Measurements from ENCODE around the gene M1AP. TPM values are rescaled to one million over a fixed set of nuclear protein-coding genes. Genes with fewer than 3 reads are reported as not detected.
"Not testable (repeated sequence)": the region's sequence is repeated elsewhere in the genome, so short reads cannot be mapped to it uniquely, and the experiment has no call there.

The M1AP gene
- total RNA-seq, 1 donor from 2014 or later, result 0.41 TPM

DNA sequence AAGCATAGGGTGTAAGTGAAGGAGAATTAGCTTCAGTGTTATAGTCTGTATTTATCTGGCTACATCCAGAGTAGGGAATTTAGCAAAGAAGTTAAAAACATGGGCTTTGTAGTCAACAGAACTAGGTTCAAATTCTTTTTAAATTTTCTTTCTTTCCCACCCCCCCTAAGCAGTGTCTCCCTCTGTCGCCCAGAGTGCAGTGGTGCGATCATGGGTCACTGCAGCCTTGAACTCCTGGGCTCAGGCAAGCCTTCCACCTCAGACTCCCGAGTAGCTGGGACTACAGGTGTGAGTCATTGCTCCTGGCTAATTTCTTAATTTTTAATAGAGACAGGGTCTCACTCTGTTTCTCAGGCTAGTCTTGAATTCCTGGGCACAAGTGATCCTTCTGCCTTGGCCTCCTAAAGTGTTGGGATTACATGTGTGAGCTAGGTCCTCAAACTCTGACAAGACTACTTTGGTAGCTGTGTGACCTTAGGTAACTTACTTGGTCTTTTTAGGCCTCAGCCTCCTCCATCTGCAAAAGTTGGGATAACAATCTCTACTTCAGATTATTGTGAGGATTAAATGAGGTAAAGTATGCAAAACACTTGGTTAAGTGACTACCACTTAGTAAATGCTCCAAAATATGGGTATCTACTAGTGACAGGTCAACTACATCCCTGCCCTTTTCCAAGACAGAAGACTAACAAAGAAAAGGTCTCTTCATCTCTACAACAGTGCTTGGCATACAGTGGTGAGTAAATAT lies 75.8 kb downstream of the M1AP start:
- no peak for DNase-seq (ENCODE audit: low spot score in 2 of 2)
- no peak for FAIRE-seq

DNA sequence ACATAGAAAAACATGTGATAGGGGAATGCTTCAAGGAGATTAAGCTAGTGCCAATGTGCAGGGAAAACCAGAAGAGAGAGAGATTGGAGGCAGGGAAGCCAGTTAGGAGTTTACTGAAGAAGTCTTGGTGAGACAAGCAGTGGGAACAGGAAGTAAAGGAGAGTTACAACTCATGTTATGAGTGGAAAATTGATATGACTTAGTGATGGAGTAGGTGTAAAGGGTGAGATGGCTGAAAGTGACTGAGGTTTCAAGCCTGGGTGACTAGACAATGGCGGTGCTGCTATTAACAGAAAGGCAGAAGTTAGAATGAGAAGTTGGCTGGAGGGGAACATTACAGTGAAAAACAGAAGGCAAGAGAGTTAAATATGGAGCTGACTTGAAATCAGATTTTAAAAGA lies 77.1 kb downstream of the M1AP start:
- FAIRE-seq (no peak), DNase-seq (ENCODE audit: low spot score in 2 of 2) (no peak)

DNA sequence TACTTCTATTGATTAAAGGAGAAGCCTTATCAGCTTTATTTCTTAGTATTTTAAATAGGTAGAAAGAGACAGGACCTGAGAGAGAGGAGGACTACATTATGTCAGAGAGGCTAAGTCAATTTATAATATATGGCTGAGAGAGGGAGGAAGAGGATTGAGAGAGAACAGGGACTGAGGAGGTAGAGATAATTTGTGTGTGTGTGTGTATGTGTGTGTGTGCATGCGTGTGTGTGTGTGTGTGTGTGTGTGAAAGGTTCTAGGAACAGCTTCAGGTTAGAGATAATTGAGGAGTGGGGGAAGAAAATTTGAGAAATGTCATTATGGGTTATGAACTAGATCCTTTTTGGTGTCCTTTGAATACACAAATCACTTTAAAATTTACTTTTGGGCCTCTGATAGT lies 78.4 kb downstream of the M1AP start:
- DNase-seq (ENCODE audit: low spot score in 2 of 2) (no peak), FAIRE-seq (no peak)

DNA sequence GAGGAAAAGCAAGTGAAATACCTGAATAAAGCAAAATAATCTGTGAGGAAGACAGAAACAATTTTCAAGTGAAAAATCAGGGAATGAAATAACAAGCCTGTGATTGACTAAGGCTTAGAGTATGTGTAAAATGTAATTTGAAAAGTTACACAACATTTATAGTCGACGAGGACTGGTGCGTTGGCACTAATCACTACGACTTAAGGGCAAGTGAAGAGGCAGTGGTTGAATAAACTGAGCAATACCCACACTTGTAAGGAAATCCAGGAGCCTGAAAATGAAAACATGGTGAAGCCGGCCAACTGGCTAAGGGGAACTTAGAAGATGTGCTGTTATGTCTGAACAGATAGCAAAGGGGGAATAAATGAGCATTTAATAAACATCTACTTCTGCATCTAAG lies 80.2 kb downstream of the M1AP start:
- FAIRE-seq (no peak), DNase-seq (ENCODE audit: low spot score in 2 of 2) (no peak)

DNA sequence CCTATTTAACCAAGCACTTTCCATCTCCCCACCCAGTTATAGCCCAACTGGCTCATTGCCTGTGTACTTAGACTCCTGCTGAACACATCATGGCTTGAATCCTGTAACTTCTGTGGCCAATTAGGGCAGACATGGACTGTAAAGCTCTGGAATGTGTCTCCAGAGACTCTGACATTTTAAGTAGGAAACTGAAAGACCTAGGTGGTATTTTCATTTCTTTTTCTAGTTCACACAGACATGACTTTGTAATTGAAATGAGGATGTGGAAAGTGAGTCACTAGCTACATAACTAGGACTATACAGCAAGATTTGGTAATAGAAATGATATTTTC lies 81.4 kb downstream of the M1AP start:
- DNase-seq (ENCODE audit: low spot score in 2 of 2), result no peak
- no peak for FAIRE-seq

DNA sequence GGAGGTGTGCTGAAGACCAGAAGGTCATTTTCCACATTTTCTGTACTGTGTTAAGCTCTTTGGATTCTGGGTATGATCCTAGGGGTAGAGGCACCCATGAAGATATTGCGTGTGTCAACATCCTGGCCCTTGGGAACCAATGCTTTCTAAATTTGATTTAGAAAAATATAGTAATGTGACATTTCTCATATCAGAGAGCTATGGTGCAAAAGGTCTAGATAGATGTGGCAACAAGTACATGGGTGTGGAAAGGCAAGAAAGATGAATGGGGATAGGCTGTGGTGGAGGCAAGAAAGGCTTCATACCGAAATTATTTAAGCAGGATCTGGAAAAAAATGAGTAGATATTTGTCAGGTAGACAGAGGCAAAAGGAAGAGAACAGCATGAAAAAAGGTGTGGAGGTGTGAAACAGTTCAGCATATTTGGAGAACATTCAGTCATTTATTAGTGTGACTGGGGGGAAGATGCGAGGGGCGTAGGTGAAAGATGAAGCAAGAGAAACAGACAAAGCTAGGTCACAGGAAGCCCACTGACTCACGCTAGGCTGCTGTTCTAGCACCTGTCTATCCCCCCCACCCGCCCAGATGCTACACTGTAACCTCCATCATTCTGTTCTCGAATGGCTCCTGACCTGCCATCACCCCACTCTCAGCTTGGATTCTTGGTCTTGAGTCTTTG lies 81.9 kb downstream of the M1AP start:
- DNase-seq (ENCODE audit: low spot score in 2 of 2) (no peak), FAIRE-seq (no peak)

DNA sequence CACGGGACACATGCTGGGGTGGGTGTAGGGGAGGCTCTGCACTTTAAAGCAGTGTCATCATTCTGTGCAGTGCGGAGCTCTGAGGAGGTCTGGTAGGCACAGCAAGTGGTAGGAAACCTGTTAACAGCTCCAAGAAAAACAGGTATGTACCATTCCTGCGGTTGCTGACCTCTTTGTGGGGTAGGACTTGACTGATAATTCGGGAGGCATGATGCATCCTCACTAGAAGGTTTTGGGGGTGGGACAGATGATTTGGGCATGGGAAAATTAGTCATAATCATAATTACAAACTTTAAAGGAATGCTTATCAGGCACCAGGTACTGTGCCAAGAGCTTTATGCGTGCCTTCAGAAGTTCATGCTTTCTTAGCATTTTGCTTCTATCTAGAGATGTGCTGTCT lies 83.9 kb downstream of the M1AP start:
- no peak for DNase-seq (ENCODE audit: low spot score in 2 of 2)
- FAIRE-seq, result no peak

DNA sequence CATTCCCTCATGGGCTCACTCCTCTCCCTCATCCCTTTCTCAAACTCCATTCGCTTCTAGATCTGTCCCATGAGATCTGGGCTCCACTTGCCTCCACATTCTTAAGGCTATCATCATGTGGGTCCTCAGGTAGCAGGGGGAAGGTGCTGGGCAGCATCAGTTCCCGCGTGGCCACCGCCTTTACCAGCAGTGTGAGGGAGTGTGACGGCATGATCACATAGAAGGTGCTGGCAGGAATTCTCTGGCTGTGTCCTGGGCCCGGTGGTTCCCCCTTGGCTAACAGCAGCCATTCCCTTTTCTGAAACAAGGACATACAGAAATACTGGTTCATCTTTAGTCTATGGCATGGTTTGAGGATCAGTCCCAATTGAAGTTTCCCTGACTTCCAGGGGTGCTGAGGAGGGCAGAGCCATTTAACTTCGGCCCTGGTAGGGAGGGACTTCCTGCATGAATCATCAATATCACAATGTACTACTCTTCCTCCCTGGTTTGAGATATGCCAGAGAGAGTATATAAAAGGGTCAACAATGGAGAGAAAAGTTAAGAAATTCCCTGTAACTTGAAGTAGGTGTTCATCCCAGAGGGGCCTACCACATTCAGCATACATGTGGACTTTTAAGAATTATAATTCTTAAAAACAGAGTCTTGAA lies 85.9 kb downstream of the M1AP start:
- no peak for DNase-seq (ENCODE audit: low spot score in 2 of 2)
- FAIRE-seq, result no peak

DNA sequence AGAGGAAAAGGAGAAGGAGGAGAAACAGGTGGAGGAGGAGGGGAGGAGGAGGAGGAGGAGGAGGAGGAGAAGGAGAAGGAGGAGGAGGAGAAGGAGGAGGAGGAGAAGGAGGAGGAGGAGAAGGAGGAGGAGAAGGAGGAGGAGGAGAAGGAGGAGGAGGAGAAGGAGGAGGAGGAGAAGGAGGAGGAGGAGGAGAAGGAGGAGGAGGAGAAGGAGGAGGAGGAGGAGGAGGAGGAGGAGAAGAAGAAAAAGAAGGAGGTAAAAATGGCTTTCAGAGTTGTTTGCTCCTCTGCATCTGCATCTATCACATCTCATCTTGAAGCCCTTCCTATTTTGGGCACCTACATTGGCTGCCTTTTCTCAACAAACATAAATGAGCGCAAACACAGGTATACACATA lies 87.1 kb downstream of the M1AP start:
- FAIRE-seq; DNase-seq (ENCODE audit: low spot score in 2 of 2): not testable (repeated sequence)

DNA sequence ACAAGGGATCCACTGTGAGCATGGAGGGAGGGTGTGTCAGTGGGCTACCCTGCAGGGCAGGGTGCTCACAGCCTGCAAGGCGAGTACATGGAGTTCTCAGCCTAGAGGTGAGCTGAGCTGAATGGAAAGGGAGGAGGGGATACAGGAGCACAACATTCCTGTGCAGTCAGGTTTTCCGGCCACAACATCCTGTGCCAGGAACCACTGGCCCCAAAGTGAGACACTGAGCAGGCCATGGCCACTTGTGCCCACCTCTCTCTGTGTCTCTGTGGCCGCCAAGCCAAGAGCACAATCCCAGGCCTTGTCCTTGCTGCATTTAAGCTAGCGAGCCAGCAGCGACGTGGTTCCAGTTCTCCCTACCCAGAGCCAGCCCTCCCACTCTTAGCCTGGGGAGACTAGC lies 87.5 kb downstream of the M1AP start:
- DNase-seq (ENCODE audit: low spot score in 2 of 2), result no peak
- no peak for FAIRE-seq

DNA sequence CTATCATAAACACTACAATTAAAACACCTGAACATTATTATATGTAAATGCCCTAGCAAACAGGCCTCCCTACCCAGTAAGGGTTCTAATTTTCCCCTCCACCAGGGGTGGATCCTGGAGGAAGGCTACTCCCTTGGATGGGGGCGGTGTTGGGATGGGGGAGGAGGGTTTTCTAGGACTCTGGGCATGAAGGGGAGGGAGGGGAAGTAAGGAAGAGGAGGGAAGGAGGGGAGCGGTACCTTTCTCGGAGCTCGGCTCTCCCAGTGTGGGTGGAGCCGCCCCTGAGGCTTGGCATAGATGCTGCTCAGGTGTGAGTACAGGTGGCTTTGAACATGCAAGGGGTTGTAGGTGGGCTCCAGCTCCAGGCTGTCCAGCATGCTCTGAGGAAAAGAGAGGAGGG lies 88.2 kb downstream of the M1AP start:
- DNase-seq (ENCODE audit: low spot score in 2 of 2) (no peak), FAIRE-seq (no peak)

DNA sequence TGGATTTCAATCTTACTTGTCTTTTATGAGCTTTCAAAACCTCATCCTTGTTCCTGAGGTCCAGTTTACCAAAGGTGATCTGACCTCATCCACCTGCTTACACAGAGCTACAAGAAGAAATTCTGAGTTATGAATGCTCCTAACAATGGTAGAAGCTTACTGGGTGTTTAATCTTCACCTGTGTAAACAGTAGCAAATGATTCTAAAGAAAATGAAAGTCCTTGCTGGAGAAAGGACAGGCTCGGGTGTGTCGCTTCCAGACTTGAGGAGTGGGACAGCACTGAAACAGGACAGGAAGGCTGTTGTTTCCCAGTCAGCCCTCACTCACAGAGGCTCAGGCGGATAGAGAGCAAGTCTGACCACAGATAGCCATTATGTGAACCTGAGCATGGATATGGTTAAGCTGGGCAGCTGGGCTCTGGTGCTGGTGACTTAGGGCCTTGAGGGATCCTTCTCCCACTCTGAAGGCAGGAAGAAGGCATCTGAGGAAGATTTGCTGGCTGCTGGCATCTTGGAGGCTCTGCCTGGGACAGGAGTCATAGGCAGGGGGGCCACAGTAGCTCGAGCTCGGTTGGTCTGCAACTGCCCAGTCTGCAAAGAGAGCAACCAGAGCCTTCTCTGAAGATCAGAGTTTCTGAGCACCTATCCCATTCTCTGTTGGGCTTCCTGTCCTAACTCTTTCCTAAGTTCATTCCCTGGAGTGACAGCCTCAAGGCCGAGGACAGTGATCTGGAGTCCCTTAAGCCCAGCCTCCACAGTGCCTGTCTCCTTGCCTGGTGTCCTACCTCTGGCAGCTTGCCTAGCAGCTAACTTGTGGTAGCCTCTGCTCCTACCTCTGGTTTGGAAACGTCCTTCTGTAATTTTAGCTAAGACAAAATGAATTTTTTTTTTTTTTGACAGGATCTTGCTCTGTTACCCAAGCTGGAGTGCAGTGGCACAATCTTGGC lies 89.6 kb downstream of the M1AP start:
- FAIRE-seq, result no peak

DNA sequence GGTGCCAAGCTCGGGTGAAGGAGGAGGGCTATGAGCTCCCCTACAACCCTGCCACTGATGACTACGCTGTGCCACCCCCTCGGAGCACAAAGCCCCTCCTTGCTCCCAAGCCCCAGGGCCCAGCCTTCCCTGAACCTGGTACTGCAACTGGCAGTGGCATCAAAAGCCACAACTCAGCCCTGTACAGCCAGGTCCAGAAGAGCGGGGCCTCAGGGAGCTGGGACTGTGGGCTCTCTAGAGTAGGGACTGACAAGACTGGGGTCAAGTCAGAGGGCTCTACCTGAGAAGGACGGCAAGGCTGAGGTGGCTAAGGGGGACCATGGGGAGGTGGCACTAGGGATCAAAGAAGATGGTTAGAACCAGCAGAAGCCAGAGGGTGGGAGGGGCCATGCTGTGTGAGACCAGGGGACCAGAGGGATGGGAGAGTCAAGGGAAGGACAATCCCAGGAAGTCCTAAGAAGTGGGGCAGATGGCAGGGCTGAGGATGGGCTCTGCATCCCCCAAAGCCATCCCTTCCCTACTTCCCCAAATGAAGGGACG lies 91.2 kb downstream of the M1AP start:
- no peak for DNase-seq (ENCODE audit: low spot score in 2 of 2)
- FAIRE-seq, result no peak

More for the DNA sequence above, 89.6 kb downstream of the M1AP start:
- no peak for DNase-seq (ENCODE audit: low spot score in 2 of 2)

DNA sequence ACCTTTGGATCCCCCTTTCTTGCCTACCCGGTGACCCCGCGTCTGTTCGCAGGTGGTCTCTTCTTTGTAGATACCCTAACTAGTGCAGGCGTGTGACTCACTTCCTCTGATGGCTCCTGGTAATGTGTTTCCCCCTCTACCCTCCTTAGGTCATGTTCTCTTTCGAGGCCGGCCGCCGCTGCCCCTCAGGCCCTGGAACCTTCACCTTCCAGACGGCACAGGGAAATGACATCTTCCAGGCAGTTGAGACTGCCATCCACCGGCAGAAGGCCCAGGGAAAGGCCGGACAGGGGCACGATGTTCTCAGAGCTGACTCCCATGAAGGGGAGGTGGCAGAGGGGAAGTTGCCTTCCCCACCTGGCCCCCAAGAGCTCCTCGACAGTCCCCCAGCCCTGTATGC lies 92.0 kb downstream of the M1AP start:
- DNase-seq (ENCODE audit: low spot score in 2 of 2) (no peak), FAIRE-seq (no peak)

DNA sequence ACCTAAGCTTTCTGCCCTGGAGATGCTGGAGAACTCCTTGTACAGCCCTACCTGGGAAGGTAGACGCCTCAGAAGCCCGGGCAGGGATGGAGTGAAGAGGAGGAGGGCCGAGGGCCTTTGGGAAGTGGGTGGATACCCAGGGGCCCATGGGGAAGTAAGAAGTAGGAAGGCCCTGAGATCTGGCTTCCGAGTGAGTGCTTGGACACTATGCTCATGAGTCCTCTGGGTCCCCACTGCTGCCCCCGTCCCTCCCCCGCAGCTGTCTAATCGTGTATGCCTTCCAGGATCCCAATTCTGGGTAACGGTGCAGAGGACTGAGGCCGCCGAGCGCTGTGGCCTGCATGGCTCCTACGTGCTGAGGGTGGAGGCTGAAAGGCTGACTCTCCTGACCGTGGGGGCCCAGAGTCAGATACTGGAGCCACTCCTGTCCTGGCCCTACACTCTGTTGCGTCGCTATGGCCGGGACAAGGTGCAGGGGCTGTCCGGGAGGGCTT lies 92.5 kb downstream of the M1AP start:
- FAIRE-seq (no peak), DNase-seq (ENCODE audit: low spot score in 2 of 2) (no peak)

DNA sequence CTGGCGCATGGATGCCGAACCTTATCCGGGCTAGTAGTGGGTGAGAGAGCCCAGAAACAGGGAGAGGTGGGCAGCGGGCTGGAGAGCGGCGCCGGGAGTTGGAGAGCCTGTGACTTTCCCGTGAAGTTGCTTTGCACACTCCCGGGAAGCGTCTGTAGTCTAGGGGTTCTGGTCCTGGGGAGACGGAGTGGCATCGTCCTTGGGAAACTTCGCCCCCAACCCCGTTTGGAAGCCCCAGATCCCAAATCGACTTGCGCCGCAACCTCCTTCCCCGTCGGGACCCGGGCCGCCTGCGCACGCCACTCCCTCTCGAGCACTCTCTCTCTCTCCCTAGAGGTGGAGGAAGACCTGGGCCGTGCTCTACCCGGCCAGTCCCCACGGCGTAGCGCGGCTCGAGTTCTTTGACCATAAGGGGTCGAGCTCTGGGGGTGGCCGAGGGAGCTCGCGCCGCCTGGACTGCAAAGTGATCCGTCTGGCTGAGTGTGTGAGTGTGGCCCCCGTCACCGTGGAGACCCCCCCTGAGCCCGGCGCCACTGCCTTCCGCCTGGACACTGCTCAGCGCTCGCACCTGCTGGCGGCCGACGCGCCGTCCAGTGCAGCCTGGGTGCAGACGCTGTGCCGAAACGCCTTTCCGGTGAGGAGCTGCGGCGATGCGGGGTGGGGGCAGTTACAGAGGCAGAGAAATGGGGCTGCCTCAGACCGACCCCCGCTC lies 93.2 kb downstream of the M1AP start:
- no peak for FAIRE-seq
- DNase-seq (ENCODE audit: low spot score in 2 of 2), result no peak

DNA sequence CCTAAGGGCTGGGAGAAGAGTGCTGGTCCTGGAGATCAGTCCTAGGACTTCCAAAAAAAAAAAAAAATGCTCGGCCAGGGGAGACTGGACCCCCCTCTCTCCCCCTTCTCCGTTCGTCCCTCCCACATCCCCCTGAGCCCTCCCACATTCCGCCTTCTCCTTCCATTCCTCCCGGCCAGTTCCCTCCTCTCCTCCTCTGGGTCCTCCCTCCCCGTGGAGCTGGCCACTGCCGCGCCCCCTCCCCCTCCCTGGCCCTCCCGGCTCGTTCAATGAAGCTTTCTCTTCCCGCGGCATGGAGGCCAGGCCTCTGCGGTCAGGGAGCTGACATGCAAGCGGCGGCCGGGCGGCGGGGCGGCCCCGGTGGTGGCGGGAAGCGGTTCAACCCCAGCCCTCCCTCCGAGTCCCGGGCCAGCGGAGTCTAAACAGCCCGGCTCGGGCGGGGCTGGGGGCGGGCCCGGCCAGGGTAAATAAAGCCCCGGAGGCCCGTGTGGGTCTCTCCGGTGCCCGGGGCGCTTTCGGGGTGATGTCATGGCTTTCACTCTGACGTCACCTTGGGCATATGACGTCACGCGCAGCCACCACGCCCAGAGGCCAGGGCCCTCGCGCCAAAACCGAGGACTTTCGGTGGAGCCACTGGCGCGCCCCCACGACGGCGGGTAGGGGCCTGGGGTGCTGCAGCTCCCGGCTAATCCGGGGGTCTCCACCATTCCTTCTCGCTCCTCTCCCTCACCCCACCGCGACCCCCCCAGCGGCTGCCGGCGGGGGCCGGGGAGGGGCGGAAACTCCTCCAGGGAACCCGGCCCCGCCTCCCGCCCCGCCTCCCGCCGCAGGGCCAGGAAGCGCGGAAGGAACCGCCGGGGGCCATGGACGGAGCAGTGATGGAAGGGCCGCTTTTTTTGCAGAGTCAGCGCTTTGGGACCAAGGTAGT lies 94.0 kb downstream of the M1AP start, which contains the start of the genes DOK1 and LOXL3:
DOK1 (plus strand) TSS at position 829 of the 928 bp plus-strand sequence; CDS start at position 864, 35 bp downstream.
LOXL3 (minus strand) TSS at position 51 of the 928 bp plus-strand sequence. CDS start 1,308 bp downstream, outside the sequence.
- FAIRE-seq, result no peak
- peak; percentile 85 to 91 for DNase-seq (ENCODE audit: low spot score in 2 of 2)
